Fibroblast of skin of abdomen (primary cell): ENCODE data around the gene LRCH1.

Source experiments
- DNase-seq: peaks from one replicate; pipeline ENCODE4 v3.0.0-alpha.2; 2013

The LRCH1 gene

DNA sequence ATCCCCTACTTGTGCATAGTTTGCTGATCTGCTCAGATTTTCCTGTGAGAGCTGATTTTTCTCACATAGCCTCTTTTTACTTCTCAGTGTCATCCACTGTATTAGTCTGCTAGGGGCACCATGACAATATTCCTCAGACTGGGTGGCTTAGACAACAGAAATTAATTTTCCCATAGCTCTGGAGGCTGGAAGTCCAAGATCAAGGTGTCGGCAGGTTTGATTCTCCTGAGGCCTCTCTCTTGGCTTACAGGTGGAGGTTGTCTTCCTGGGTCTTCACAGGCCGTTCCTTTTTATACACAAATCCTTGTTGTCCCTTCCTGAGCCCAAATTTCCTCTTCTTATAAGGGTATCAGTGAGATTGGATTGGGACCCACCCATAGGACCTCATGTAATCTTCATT is 9.2 kb downstream of the LRCH1 start:
- no peak for DNase-seq

DNA sequence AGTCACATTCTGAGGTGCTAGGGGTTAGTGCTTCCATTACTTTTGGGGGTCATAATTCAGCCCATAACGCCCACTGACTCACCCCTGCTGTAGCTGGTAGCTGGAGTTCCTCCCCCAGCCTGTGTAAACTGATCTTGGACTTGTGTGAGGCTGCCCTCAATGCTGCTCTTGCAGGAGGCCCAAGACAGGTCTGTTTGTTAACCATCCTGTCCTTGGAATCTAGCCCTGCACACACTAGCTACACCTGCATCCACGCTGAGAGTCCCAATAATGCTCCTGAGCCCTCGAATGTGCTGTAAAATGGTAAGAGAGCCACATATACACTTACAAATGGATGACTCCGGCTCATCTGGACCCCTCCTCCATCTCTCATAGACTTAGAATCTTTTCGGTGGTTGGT is 9.6 kb downstream of the LRCH1 start:
- DNase-seq, result no peak

- no peak for DNase-seq
These were observed 13.1 kb downstream of the LRCH1 start for GRCh38 chr13:46565808-46566750.

DNA sequence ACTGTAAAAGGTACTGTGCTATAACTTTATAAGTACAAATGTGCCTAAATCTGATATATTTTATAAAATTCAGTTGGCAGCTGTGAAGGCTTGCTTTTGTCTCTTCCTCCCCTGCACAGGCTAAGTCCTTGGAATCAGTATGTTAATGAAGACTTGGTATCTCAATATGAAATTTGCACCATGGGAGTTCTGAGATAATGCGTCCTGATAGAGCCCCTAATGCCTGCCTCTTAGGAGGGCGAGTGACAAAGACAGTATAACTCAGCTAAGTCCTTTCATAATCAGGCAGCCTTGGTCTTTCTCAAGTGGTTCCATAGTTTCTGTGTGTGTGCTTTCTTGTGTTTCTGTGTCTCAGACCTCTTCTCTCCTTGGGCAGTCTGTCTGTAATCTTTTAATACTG is 14.7 kb downstream of the LRCH1 start:
- DNase-seq, result no peak

DNA sequence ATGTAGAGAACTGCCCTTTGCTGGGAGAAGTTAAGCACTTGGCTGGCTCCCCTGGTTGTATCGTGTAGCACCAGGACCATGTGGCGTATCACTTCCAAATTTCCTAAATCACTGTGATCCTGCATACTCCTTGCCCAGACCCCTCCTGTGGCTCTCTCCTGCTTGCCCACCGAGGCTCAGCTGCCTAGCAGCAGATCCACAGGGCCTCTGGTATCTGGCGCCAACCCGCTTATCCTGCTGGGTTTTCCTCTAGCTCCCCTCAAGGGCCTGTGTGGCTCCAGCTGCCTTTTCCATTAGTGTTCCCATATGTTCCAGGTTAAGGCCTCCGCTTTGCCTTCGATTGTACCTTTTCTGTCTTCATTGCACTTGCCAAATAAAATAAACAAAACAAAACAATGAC is 16.5 kb downstream of the LRCH1 start:
- no peak for DNase-seq

DNA sequence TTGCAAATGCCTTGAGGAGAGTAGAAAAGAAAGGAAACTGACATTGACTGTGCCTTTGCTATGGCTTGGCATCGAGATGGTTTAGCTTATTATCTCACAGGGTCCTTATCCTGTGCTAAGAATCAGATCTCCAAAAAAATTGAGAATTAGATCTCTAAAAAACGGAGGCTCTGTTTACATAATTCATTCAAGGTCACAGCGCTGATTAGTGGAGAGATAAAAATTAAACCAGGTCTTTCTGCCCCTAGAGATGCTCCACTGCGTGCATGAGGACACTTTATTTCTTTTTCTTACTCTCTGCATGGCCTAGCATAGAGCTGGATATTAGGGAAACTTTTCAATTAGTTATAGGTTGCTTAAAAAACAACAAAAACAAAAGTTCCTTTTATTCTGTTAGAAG is 17.3 kb downstream of the LRCH1 start:
- DNase-seq, result no peak

DNA sequence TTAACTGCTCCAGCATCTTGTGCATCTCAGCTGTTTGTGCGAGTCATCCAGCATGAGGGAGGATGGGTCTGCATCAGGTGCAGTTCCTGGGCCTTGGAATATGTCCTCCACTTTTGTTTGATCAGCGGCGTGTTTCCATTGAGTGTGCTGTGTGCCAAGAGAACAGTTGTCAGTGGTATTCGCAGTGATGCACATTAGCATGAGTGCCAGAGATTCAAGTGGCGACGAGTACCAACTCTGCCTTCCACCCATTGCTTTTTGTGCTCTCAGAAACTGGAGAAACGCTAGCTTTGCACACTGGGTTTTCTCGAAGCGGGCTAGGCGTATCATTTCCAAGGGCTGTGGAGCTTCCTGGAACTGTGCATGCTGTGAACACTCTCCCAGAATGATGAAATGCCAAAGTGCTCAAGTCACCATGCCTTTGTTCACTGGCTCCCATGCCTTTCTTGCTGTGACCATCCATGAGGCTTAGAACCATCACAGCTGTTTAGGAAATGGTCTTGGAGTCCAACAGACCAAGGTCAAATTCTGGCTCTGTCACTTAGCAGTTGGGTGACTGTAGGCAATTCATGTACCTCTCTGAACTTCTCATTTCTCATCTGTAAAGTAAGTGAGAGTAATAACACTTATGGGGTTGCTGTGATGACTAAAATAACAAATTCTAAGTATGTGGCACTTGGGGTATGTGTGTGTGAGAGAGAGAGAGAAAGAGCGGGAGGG is 18.4 kb downstream of the LRCH1 start:
- peak; percentile 59 for DNase-seq

- no peak for DNase-seq
These were observed 19.1 kb downstream of the LRCH1 start for GRCh38 chr13:46571909-46572595.

GRCh38 chr13:46572752-46573431 is 19.9 kb downstream of the LRCH1 start:
- no peak for DNase-seq

DNA sequence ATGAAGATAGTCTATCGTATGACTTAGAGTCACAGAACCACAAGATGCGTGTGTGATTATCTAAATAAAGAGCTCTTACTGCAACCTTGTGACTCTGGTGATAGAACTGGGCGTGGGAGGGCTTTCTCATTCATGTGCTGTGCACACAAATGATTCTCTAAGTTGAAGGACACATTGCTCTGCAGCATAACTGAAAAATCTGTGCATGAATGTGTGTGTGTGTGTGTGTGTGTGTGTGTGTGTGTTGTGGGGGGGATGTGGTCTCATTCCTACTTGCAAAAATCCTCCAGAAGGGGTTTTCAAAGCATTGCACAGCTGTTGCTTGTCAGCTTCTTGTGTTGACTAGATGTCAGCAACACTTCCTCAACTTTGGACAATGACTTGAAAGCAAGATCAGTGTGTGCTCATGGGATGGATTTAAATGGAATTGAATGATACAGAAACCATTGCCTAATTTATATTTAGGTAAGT is 22.4 kb downstream of the LRCH1 start:
- DNase-seq, result peak; percentile 77

- DNase-seq, result peak; percentile 91
These were observed 22.9 kb downstream of the LRCH1 start for GRCh38 chr13:46575818-46576221.

DNA sequence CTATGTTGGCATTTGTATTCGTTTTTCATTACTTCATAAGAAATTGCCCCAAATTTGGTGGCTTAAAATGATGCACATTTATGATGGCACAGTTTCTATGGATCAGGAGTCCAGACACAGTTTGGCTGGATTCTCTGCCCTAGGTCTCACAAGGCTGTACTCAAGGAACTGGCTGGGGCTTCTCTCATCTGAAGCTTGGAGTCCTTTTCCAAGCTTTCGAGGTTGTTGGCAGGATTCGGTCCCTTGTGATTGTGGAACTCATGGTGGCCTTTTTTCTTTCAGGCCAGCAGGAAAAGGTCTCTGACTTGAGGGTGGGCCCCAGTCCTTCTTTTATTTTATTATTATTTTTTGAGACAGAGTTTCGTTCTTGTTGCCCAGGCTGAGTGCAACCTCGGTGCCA is 23.8 kb downstream of the LRCH1 start:
- no peak for DNase-seq

DNA sequence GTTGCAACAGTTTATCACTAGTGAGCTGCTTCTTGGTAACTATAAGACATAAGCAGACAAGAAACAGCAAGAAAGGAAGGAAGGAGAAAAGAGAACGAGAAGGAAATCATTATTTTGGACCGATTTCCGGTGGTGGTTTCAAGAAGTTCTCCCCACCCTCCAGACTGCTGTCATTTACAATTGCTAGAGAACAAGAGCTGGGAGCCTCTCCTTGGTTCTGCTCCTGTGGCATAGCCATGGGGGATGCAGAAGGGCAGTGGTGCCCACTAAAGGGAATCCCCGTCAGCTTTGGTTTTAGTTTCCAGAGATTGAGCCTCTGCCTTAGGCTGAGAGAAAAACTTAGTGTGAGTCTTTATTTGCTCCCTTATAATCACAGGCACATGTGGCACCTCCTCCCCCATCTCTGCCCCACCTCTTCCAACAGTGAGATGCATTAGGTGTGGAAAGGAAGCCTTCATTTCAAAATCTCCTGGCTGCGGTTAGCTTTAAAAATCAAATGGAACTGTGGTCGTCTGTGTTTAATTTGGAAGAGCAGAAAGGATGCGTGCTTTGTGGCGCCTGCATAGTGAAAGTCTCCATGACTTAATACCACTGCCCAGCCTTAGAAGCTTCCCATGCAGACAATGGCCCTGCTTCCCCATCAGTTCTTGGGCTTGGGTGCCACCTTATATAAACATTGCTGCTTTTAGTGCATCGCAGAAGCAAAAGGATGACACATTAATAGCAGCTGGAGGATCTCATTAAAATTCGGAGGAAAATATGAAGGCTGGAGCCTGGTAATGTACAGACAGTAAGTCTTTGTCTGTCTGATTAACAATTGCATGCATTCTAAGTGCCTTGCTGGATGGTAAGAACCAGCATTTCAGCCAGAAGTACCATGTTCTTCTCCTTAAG is 25.0 kb downstream of the LRCH1 start:
- DNase-seq, result peak; percentile 88

- DNase-seq, result no peak
These were observed 25.6 kb downstream of the LRCH1 start for GRCh38 chr13:46578590-46578975.

DNA sequence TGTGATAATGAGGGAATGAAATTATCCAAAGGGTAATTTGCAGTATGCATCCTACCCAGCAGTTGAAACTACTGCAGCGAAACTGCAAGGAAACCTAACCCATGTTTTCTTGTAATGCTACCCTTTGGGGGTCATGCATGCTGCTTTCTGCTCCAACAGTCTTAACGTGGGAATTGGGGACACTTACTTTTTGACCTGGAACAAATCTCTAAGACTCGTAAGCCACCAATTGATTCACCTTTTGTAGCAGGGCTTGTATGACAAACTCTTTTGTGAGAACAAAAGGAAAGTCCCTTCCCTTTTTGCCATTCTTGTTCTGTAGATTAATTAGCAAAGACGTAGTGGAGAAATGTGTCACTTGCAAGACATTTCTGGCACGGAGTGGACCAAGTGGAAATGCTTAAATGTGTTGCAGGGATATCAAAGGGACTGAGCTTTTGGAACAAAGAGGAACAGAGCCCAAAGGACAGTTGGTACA is 27.4 kb downstream of the LRCH1 start:
- DNase-seq, result no peak

DNA sequence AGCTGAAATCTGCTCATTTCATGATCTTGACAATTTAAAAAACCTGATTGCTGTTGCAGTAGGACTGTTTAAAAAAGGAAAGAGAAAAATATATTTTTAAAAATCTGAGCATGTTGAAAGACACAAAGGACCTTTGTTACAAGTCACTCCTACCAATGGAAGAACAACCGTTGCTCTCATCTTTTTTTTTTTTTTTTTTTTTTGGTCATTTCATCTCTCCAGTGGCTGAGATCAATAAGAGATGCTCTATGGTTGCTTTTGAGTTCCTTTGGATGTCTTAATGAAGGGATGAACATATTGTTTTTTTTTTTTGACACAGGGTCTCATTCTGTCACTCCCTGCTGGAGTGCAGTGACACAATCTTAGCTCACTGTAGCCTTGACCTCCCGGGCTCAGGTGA is 29.2 kb downstream of the LRCH1 start:
- no peak for DNase-seq

DNA sequence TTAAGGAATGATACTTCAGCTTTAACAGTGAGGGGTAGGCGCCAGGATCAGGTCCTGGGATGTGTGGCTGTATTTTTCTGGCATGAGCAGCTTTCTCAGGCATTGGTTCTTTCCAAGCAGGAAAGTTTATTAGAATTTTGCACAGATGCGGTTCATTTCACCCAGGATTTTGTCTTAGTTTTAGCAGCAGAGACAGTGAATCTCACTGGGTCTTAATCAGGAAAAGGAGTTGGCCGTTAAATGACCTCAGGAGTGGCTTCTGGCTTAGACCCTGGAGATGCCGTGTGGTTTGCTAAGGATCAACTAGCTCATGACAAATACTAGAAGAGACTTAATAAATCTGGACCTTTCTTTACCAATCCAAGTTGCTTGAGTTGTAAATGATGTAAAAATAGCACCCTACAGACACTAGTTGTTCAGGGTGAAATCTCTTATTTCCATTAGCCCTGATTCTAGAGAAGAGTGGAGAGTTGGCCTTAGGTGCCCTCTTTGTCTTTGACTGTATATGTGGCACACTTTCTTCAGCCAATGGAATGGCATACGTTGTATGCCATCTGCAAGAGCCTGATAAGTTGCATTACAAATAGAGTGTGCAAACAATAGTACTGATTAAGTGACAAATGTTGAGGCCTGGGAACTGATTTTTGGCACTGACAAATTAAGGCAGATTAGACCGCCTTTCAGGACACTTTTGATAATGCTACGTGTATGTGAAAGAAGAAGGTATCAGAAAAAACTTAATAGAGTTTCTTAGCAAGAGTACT is 34.0 kb downstream of the LRCH1 start:
- peak; percentile 50 for DNase-seq

- DNase-seq, result no peak
These were observed 34.9 kb downstream of the LRCH1 start for GRCh38 chr13:46587807-46588418.

DNA sequence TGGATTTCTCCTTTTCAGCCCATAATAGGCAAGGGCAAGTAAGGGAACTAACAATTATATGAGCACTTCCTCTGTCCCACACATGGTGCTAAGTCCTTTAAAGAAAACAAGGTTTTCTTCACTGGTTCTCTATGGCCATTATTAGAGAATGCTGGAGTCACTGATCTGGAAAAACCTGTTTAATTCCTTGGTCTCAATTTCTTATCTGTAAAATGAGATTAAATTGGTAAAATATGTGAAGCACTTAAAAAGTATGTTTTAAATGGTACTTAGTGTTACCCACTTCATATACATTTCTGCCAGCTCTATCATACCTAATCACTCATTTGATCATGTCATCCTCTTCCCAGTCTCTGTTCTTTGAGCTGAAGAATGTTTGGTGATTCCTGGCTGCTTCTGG is 39.4 kb downstream of the LRCH1 start:
- no peak for DNase-seq

- DNase-seq, result no peak
These were observed 40.4 kb downstream of the LRCH1 start for GRCh38 chr13:46593398-46593797.
